ENCODE data around the gene NDC1. TPM values are rescaled to one million over a fixed set of nuclear protein-coding genes. Genes with fewer than 3 reads are reported as not detected.

The NDC1 gene
- total RNA-seq, 1 donor from 2014 or later = 94.3 TPM

- H4K20me1 ChIP-seq (ENCODE audit: low read depth) = no peaks in the 10 kb centered on the region
- H3K27ac ChIP-seq = no peak overlapping the region
- H3K36me3 ChIP-seq = peaks cover 7% of the 10 kb centered on the region
Measured at GRCh38 chr1:53871773-53872484, 33.8 kb upstream of the NDC1 start.

GRCh38 chr1:53871221-53871620 is 33.1 kb upstream of the NDC1 start:
- H3K4me3 Mint-ChIP-seq = no peak overlapping the region
- no peak overlapping the region for H2AFZ ChIP-seq (replicated peaks)
- no peak overlapping the region for H3K27ac ChIP-seq
- no peak for TF ChIP-seq EZH2 (IDR thresholded peaks at IDR 0.05)
- TF ChIP-seq CTCF (IDR thresholded peaks at IDR 0.05) = no peak
- TF ChIP-seq EZH2phosphoT487 (IDR thresholded peaks at IDR 0.05) = no peak
- no peaks in the 10 kb centered on the region for H4K20me1 ChIP-seq (ENCODE audit: low read depth)
- H3K27me3 ChIP-seq = no peaks in the 10 kb centered on the region
- H3F3A ChIP-seq (ENCODE audit: low read depth) = no peaks in the 10 kb centered on the region
- no peak overlapping the region for H3K9ac ChIP-seq
- no peak overlapping the region for H3K4me3 ChIP-seq
- no peaks in the 10 kb centered on the region for H3K4me1 Mint-ChIP-seq
- no peaks in the 10 kb centered on the region for H3K27me3 Mint-ChIP-seq (ENCODE audit: insufficient read depth, low read depth)
- H3K4me2 ChIP-seq = no peak overlapping the region
- H3K9me3 ChIP-seq (ENCODE audit: low read depth) = no peaks in the 10 kb centered on the region
- peaks cover 17% of the 10 kb centered on the region for H3K36me3 Mint-ChIP-seq
- H3K4me1 ChIP-seq = no peaks in the 10 kb centered on the region
- no peaks in the 10 kb centered on the region for H3K79me2 ChIP-seq (ENCODE audit: low read depth)
- H3K36me3 ChIP-seq = peaks cover 7% of the 10 kb centered on the region
- H3K27ac Mint-ChIP-seq = no peak overlapping the region
- no peaks in the 10 kb centered on the region for H3K9me3 Mint-ChIP-seq
- no peak for DNase-seq (ENCODE audit: low spot score)

More at GRCh38 chr1:53871773-53872484, 33.8 kb upstream of the NDC1 start:
- Histone ChIP-seq H3K4me1 (no peaks in the 10 kb centered on the region), H3K79me2 (ENCODE audit: low read depth) (no peaks in the 10 kb centered on the region), H2AFZ (replicated peaks) (no peak overlapping the region), H3K9me3 (ENCODE audit: low read depth) (no peaks in the 10 kb centered on the region), H3K4me3 (no peak overlapping the region), H3F3A (ENCODE audit: low read depth) (no peaks in the 10 kb centered on the region), H3K27me3 (no peaks in the 10 kb centered on the region), H3K4me2 (no peak overlapping the region), H3K9ac (no peak overlapping the region)
- no peak overlapping the region for H3K4me3 Mint-ChIP-seq
- peaks cover 10% of the 10 kb centered on the region for H3K36me3 Mint-ChIP-seq
- H3K27me3 Mint-ChIP-seq (ENCODE audit: insufficient read depth, low read depth) = no peaks in the 10 kb centered on the region
- H3K27ac Mint-ChIP-seq = no peak overlapping the region
- no peak for TF ChIP-seq EZH2phosphoT487 (IDR thresholded peaks at IDR 0.05)
- no peak for TF ChIP-seq CTCF (IDR thresholded peaks at IDR 0.05)
- no peak for TF ChIP-seq EZH2 (IDR thresholded peaks at IDR 0.05)
- H3K4me1 Mint-ChIP-seq = no peaks in the 10 kb centered on the region
- DNase-seq (ENCODE audit: low spot score) = no peak
- H3K9me3 Mint-ChIP-seq = no peaks in the 10 kb centered on the region

- H3K9me3 Mint-ChIP-seq = no peaks in the 10 kb centered on the region
- no peak overlapping the region for H3K27ac ChIP-seq
- no peaks in the 10 kb centered on the region for H3K4me1 Mint-ChIP-seq
- no peaks in the 10 kb centered on the region for H3K9me3 ChIP-seq (ENCODE audit: low read depth)
- H2AFZ ChIP-seq (replicated peaks) = no peak overlapping the region
- no peak overlapping the region for H3K4me3 ChIP-seq
- H3K36me3 Mint-ChIP-seq = peaks cover 18% of the 10 kb centered on the region
- no peak overlapping the region for H3K4me2 ChIP-seq
- H3K27me3 ChIP-seq = no peaks in the 10 kb centered on the region
- H3K4me3 Mint-ChIP-seq = no peak overlapping the region
- no peak overlapping the region for H3K9ac ChIP-seq
- H3K4me1 ChIP-seq = no peaks in the 10 kb centered on the region
- H3K27ac Mint-ChIP-seq = no peak overlapping the region
- no peaks in the 10 kb centered on the region for H3K27me3 Mint-ChIP-seq (ENCODE audit: insufficient read depth, low read depth)
- no peaks in the 10 kb centered on the region for H3F3A ChIP-seq (ENCODE audit: low read depth)
- no peaks in the 10 kb centered on the region for H3K79me2 ChIP-seq (ENCODE audit: low read depth)
- no peak for DNase-seq (ENCODE audit: low spot score)
- TF ChIP-seq CTCF (IDR thresholded peaks at IDR 0.05) (no peak), EZH2 (IDR thresholded peaks at IDR 0.05) (no peak), EZH2phosphoT487 (IDR thresholded peaks at IDR 0.05) (no peak)
- no peaks in the 10 kb centered on the region for H4K20me1 ChIP-seq (ENCODE audit: low read depth)
- H3K36me3 ChIP-seq = no peaks in the 10 kb centered on the region
Measured at GRCh38 chr1:53869454-53870117, 31.5 kb upstream of the NDC1 start.
